GM12874 (cell line): ENCODE results near the gene IGIP.
A peak's percentile ranks its signal among the peaks of the same experiment; 100 is the strongest.

ENCODE experiments used
- CTCF ChIP-seq: IDR thresholded peaks from 2 replicates; pipeline ENCODE4 v1.5.1; 2011; ENCODE audit warnings: low read depth, mild to moderate bottlenecking, control low read depth, low read length, moderate library complexity; ENCODE audit not compliant: insufficient read depth

IGIP gene

GRCh38 chr5:140143521-140144258 is 18.0 kb downstream of the IGIP start:
- no peak for TF ChIP-seq CTCF

GRCh38 chr5:140145256-140145655 is 19.5 kb downstream of the IGIP start:
- TF ChIP-seq CTCF, result no peak

- TF ChIP-seq CTCF, result peak; percentile 74
These were observed 20.2 kb downstream of the IGIP start for GRCh38 chr5:140145818-140146522.

- no peak for TF ChIP-seq CTCF
These were observed 20.7 kb downstream of the IGIP start for GRCh38 chr5:140146523-140146842.

GRCh38 chr5:140147460-140147859 is 21.7 kb downstream of the IGIP start:
- no peak for TF ChIP-seq CTCF

- TF ChIP-seq CTCF, result no peak
These were observed 22.8 kb downstream of the IGIP start for GRCh38 chr5:140148508-140148907.

- TF ChIP-seq CTCF, result no peak
These were observed 24.5 kb downstream of the IGIP start for GRCh38 chr5:140150201-140150600.
